ENCODE data around the gene CEMIP. TPM values are rescaled to one million over a fixed set of nuclear protein-coding genes. Genes with fewer than 3 reads are reported as not detected.

The CEMIP gene
- total and polyA plus RNA-seq, 2 of the 8 experiments (the other 6 are each of a cell fraction or from before 2014, with no cell fraction given): 0.11 to 0.60 TPM

- WGBS, 2 experiments (ENCODE audit: extremely low coverage in 1 of 2, insufficient coverage in 1 of 2, insufficient read length in 1 of 2, insufficient replicate concordance in 2 of 2, low coverage in 1 of 2, low lambda C conversion rate in 2 of 2, missing lambda C conversion rate in 1 of 2): 93% methylated on average over 8 of the region's 8 CpGs; no CpG with 5 or more reads in 1 of the 2 experiments
- POLR2A ChIA-PET (ENCODE audit: partially characterized antibody): no interaction called here
- H2AK5ac ChIP-seq (ENCODE audit: low read depth, low read length): no peak overlapping the region
Measured at GRCh38 chr15:80890341-80891005, 111.3 kb downstream of the CEMIP start.

More at GRCh38 chr15:80890341-80891005, 111.3 kb downstream of the CEMIP start:
- no peak for TF ChIP-seq EZH2 (IDR thresholded peaks at IDR 0.05; ENCODE audit: low read depth, low read length, severe bottlenecking)
- H3K27ac ChIP-seq (ENCODE audit: low read depth, low read length): no peak overlapping the region
- H3K79me2 ChIP-seq (ENCODE audit: control insufficient read depth in 1 of 2, insufficient read depth in 2 of 2, low read length in 2 of 2): no peaks in the 10 kb centered on the region
- H2BK120ac ChIP-seq (replicated peaks; ENCODE audit: low read depth, low read length): no peak overlapping the region
- H3K9ac ChIP-seq (replicated peaks in 1 of 4; ENCODE audit: extremely low read depth in 1 of 4, low read depth in 3 of 4, low read length in 3 of 4): no peak overlapping the region
- H3K4me1 ChIP-seq (replicated peaks in 1 of 4; ENCODE audit: control insufficient read depth in 3 of 4, insufficient read depth in 4 of 4, low read length in 3 of 4): peaks cover 0 to 4% (median 0%) of the 10 kb centered on the region in 4 experiments; a peak in 2 of 7 replicates
- H3K79me1 ChIP-seq (ENCODE audit: low read depth, low read length): no peaks in the 10 kb centered on the region
- no peaks in the 10 kb centered on the region for H4K20me1 ChIP-seq (replicated peaks in 1 of 2; ENCODE audit: control insufficient read depth in 1 of 2, insufficient read depth in 2 of 2, low read length in 2 of 2)
- no peak overlapping the region for H2BK20ac ChIP-seq (ENCODE audit: low read length)
- H3K18ac ChIP-seq (ENCODE audit: extremely low read depth, low read length): no peak overlapping the region
- FAIRE-seq (no peak), DNase-seq (ENCODE audit: low read depth in 1 of 2, low spot score in 2 of 2) (no peak)
- no peak overlapping the region for H3K4me2 ChIP-seq (ENCODE audit: insufficient read depth in 1 of 2, low read depth in 2 of 2, low read length in 2 of 2)
- no peak overlapping the region for H2AFZ ChIP-seq (ENCODE audit: low read length)
- no peaks in the 10 kb centered on the region for H3K23me2 ChIP-seq (ENCODE audit: low read depth, low read length)
- no peaks in the 10 kb centered on the region for H3K36me3 ChIP-seq (ENCODE audit: control insufficient read depth in 2 of 4, insufficient read depth in 4 of 4, low read length in 3 of 4)
- H4K5ac ChIP-seq (ENCODE audit: insufficient read length, low read depth, low read length): no peak overlapping the region
- H3K23ac ChIP-seq (ENCODE audit: insufficient read length): no peak overlapping the region
- H3K4ac ChIP-seq (replicated peaks; ENCODE audit: insufficient read length, low read depth, low read length): no peak overlapping the region
- H3K4me3 ChIP-seq (ENCODE audit: extremely low read depth in 1 of 4, insufficient read depth in 2 of 4, low read depth in 3 of 4, low read length in 4 of 4): no peak overlapping the region
- H3K56ac ChIP-seq (replicated peaks; ENCODE audit: insufficient read length, low read depth, low read length): no peak overlapping the region
- H3K14ac ChIP-seq (ENCODE audit: insufficient read length): no peak overlapping the region
- H4K91ac ChIP-seq (replicated peaks; ENCODE audit: insufficient read length, low read length): no peak overlapping the region
- H3K9me3 ChIP-seq (ENCODE audit: insufficient read depth in 2 of 2, low read depth in 1 of 2, low read length in 1 of 2): no peaks in the 10 kb centered on the region
- H3K27me3 ChIP-seq (replicated peaks in 1 of 4; ENCODE audit: control insufficient read depth in 3 of 4, extremely low read depth in 1 of 4, insufficient read depth in 3 of 4, low read length in 3 of 4): peaks cover 0 to 2% (median 0%) of the 10 kb centered on the region in 4 experiments; a peak in 1 of 7 replicates
- H2BK15ac ChIP-seq (ENCODE audit: low read length): no peak overlapping the region
- CTCF ChIA-PET (ENCODE audit: partially characterized antibody): interaction anchor here (0.6 to 1.6 kb wide), 9 partner anchors 10 to 415 kb away, joined by 3 to 7 read pairs (median 3); no protein-coding TSS in a partner anchor
- H4K8ac ChIP-seq (ENCODE audit: extremely low read depth, insufficient read depth, low read length): no peak overlapping the region
- H2BK12ac ChIP-seq (ENCODE audit: low read depth, low read length): no peak overlapping the region
- no peak overlapping the region for H2BK5ac ChIP-seq (ENCODE audit: low read depth, low read length)
